K562 (cell line): Measurements from ENCODE around the gene TP53BP2. TPM values are rescaled to one million over a fixed set of nuclear protein-coding genes. Genes with fewer than 3 reads are reported as not detected.

Source experiments
- BACH1 ChIP-seq: fragments of 200-800 bp; sonication (Bioruptor generic); IDR thresholded peaks from 2 replicates; pipeline ENCODE4 v1.6.1; 2016; ENCODE audit warnings: missing genetic modification characterization, missing compliant biosample characterization
- GTF2E2 ChIP-seq: fragments of 200-800 bp; sonication (Bioruptor generic); IDR thresholded peaks from 2 replicates; pipeline ENCODE4 v1.6.1; 2016; ENCODE audit warnings: missing genetic modification characterization, missing compliant biosample characterization
- MAFG ChIP-seq: fragments of 450-650 bp; conservative IDR thresholded peaks from 2 replicates; pipeline ENCODE4 v1.6.1; 2016; ENCODE audit warnings: missing genetic modification characterization, missing compliant biosample characterization
- NEUROD1 ChIP-seq: fragments of 150-350 bp; IDR thresholded peaks from 2 replicates; pipeline ENCODE4 v1.6.1; 2014; ENCODE audit warnings: borderline replicate concordance, low read length, low read depth; ENCODE audit not compliant: partially characterized antibody
- NFIX ChIP-seq: fragments of 250-450 bp; sonication (Bioruptor Pico); IDR thresholded peaks from 2 replicates; pipeline ENCODE4 v1.4.0; 2020; ENCODE audit warnings: low read depth, mild to moderate bottlenecking, moderate library complexity
- SMARCE1 ChIP-seq: fragments of 450-650 bp; IDR thresholded peaks from 2 replicates; pipeline ENCODE4 v1.7.1; 2016; ENCODE audit warnings: mild to moderate bottlenecking
- SUPT5H ChIP-seq: fragments of 450-650 bp; IDR thresholded peaks from 2 replicates; pipeline ENCODE4 v1.6.1; 2016
- ZNF347 ChIP-seq: fragments of 450-650 bp; formaldehyde crosslinking; IDR thresholded peaks from 2 replicates; pipeline ENCODE4 v1.4.0; 2020; ENCODE audit warnings: low read depth, mild to moderate bottlenecking, moderate library complexity
- ZNF354B ChIP-seq: fragments of 250-450 bp; sonication (Bioruptor Pico); IDR thresholded peaks from 2 replicates; pipeline ENCODE4 v1.4.0; 2020
- polyA plus RNA-seq, 8 experiments: library from polyadenylated mRNA; depleted of rRNA in 4 of 8; stranded (reverse) in 5 of 8; unstranded in 3 of 8; fragments of >200 nt; fragmentation: Nextera tagmentation in 2 of 8; fragmentation: Illumina TruSeq in 1 of 8; extraction: Ambion mirVana in 2 of 8; extraction: Trizol in 1 of 8; gene quantifications; 2 replicates each; pipeline versions ENCODE4 v1.2.1 to v1.2.3, GENCODE V29; 2011 to 2014; ENCODE audit warnings: inconsistent platforms in 1 of 8, missing spikeins in 1 of 8
- total RNA-seq, 7 experiments: library from RNA; depleted of rRNA in 6 of 7; stranded (reverse); fragments of >200 nt in 6 of 7; fragmentation: Illumina TruSeq in 2 of 7; extraction: Trizol in 2 of 7; gene quantifications; 2 replicates each; pipeline versions ENCODE4 v1.2.1 to v1.2.3, GENCODE V29; 2011 to 2021; ENCODE audit warnings: low replicate concordance in 1 of 7
- TF ChIP-seq, protein P1 (sequence below), 2 experiments: fragments of 450-650 bp; IDR thresholded peaks; 2 replicates each; pipeline ENCODE4 v1.6.1; 2018; ENCODE audit warnings: mild to moderate bottlenecking in 2 of 2, low read depth in 1 of 2; ENCODE audit not compliant: partially characterized antibody in 2 of 2
- TF ChIP-seq, protein P2 (sequence below): fragments of 450-650 bp; IDR thresholded peaks from 2 replicates; pipeline ENCODE4 v1.6.1; 2017; ENCODE audit warnings: antibody characterized with exemption, mild to moderate bottlenecking
- TF ChIP-seq, protein P3 (sequence below), 2 experiments: fragments of 450-650 bp; IDR thresholded peaks; 2 replicates each; pipeline ENCODE4 v1.6.1; 2016
- TF ChIP-seq, protein P4 (sequence below): fragments of 250-450 bp; sonication (Bioruptor Pico); IDR thresholded peaks from 2 replicates; pipeline ENCODE4 v1.5.1; 2021; ENCODE audit warnings: mild to moderate bottlenecking

Gene TP53BP2
- total and polyA plus RNA-seq, 9 of the 15 experiments (the other 6 are each of a cell fraction or from before 2014, with no cell fraction given), result 17.0 to 69.6 (median 40.1) TPM

DNA sequence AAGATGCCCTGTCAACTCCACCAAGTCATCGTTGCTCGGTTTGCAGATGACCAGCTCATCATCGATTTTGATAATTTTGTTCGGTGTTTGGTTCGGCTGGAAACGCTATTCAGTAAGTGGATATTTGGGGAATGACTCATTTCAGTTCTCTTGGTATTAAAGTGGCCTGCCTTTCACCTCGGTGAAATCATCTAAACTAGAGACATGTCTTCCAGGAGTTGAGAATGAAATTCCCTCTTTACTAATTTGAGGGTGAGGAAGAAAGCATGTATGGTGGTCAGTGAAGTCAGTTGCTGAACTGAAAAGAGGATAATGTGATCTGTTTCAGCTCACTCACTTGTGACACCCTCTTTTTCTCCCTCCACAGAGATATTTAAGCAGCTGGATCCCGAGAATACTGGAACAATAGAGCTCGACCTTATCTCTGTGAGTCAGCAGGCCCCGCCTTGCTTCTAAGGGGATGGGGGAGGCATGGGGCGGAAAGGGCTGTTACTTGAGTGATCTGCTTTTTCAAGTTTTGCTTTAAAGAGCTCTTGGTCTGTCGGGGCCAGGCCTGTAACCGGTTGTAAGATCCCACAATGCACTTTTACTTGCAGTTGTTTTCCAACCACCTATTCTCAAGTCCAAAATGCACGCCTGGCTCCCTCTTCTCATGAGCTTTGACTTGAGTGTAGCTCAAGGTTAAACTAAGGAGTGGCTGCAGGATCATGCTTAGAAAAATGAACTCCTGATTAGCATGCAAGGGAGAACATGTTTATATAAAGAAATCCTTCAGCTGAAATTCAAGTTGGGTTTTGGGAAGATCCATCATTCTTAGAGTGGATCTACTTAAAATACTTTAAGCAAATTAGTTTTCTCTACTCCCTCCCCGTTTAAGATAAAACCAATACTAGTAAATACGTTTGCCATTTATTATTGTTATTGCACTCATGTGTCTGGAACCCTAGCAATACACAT, 73.7 kb downstream of the TP53BP2 start (continued):
- TF ChIP-seq NFIX, result no peak
- TF ChIP-seq BACH1, result peak; percentile 82
- TF ChIP-seq ZNF347 (CRISPR knock-in tag), result no peak
- TF ChIP-seq MAFG (tag), result peak; percentile 51; the same call in 1 of the 2 replicates
- TF ChIP-seq, protein P1, sequence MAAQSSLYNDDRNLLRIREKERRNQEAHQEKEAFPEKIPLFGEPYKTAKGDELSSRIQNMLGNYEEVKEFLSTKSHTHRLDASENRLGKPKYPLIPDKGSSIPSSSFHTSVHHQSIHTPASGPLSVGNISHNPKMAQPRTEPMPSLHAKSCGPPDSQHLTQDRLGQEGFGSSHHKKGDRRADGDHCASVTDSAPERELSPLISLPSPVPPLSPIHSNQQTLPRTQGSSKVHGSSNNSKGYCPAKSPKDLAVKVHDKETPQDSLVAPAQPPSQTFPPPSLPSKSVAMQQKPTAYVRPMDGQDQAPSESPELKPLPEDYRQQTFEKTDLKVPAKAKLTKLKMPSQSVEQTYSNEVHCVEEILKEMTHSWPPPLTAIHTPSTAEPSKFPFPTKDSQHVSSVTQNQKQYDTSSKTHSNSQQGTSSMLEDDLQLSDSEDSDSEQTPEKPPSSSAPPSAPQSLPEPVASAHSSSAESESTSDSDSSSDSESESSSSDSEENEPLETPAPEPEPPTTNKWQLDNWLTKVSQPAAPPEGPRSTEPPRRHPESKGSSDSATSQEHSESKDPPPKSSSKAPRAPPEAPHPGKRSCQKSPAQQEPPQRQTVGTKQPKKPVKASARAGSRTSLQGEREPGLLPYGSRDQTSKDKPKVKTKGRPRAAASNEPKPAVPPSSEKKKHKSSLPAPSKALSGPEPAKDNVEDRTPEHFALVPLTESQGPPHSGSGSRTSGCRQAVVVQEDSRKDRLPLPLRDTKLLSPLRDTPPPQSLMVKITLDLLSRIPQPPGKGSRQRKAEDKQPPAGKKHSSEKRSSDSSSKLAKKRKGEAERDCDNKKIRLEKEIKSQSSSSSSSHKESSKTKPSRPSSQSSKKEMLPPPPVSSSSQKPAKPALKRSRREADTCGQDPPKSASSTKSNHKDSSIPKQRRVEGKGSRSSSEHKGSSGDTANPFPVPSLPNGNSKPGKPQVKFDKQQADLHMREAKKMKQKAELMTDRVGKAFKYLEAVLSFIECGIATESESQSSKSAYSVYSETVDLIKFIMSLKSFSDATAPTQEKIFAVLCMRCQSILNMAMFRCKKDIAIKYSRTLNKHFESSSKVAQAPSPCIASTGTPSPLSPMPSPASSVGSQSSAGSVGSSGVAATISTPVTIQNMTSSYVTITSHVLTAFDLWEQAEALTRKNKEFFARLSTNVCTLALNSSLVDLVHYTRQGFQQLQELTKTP (IDR thresholded peaks at IDR 0.05; ENCODE audit: low read depth in 1 of 2, partially characterized antibody in 2 of 2), result peak; percentile 45 to 77
- peak; percentile 2; the same call in 1 of the 2 replicates for TF ChIP-seq ZNF354B (CRISPR knock-in tag)
- peak; percentile 70 for TF ChIP-seq SUPT5H
- TF ChIP-seq GTF2E2 (tag), result peak; percentile 63; the same call in 1 of the 2 replicates
- TF ChIP-seq SMARCE1, result peak; percentile 96
- peak; percentile 79 for TF ChIP-seq NEUROD1
- TF ChIP-seq, protein P2, sequence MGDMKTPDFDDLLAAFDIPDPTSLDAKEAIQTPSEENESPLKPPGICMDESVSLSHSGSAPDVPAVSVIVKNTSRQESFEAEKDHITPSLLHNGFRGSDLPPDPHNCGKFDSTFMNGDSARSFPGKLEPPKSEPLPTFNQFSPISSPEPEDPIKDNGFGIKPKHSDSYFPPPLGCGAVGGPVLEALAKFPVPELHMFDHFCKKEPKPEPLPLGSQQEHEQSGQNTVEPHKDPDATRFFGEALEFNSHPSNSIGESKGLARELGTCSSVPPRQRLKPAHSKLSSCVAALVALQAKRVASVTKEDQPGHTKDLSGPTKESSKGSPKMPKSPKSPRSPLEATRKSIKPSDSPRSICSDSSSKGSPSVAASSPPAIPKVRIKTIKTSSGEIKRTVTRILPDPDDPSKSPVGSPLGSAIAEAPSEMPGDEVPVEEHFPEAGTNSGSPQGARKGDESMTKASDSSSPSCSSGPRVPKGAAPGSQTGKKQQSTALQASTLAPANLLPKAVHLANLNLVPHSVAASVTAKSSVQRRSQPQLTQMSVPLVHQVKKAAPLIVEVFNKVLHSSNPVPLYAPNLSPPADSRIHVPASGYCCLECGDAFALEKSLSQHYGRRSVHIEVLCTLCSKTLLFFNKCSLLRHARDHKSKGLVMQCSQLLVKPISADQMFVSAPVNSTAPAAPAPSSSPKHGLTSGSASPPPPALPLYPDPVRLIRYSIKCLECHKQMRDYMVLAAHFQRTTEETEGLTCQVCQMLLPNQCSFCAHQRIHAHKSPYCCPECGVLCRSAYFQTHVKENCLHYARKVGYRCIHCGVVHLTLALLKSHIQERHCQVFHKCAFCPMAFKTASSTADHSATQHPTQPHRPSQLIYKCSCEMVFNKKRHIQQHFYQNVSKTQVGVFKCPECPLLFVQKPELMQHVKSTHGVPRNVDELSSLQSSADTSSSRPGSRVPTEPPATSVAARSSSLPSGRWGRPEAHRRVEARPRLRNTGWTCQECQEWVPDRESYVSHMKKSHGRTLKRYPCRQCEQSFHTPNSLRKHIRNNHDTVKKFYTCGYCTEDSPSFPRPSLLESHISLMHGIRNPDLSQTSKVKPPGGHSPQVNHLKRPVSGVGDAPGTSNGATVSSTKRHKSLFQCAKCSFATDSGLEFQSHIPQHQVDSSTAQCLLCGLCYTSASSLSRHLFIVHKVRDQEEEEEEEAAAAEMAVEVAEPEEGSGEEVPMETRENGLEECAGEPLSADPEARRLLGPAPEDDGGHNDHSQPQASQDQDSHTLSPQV, result peak; percentile 97
- TF ChIP-seq, protein P3, sequence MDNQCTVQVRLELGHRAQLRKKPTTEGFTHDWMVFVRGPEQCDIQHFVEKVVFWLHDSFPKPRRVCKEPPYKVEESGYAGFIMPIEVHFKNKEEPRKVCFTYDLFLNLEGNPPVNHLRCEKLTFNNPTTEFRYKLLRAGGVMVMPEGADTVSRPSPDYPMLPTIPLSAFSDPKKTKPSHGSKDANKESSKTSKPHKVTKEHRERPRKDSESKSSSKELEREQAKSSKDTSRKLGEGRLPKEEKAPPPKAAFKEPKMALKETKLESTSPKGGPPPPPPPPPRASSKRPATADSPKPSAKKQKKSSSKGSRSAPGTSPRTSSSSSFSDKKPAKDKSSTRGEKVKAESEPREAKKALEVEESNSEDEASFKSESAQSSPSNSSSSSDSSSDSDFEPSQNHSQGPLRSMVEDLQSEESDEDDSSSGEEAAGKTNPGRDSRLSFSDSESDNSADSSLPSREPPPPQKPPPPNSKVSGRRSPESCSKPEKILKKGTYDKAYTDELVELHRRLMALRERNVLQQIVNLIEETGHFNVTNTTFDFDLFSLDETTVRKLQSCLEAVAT (IDR thresholded peaks at IDR 0.05), result peak in 1 of 2 experiments; percentile 53; a peak in 1 of 4 replicates
- TF ChIP-seq, protein P4, sequence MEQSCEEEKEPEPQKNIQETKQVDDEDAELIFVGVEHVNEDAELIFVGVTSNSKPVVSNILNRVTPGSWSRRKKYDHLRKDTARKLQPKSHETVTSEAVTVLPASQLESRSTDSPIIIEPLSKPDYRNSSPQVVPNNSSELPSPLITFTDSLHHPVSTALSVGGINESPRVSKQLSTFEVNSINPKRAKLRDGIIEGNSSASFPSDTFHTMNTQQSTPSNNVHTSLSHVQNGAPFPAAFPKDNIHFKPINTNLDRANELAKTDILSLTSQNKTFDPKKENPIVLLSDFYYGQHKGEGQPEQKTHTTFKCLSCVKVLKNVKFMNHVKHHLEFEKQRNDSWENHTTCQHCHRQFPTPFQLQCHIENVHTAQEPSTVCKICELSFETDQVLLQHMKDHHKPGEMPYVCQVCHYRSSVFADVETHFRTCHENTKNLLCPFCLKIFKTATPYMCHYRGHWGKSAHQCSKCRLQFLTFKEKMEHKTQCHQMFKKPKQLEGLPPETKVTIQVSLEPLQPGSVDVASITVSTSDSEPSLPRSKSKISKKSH (CRISPR knock-in tag), result no peak
